ENCODE measurements around the gene GIMAP2. TPM values are rescaled to one million over a fixed set of nuclear protein-coding genes. Genes with fewer than 3 reads are reported as not detected.

Gene GIMAP2
- total RNA-seq, 2 donors from 2014 or later: 6.6 to 16.1 TPM

DNA sequence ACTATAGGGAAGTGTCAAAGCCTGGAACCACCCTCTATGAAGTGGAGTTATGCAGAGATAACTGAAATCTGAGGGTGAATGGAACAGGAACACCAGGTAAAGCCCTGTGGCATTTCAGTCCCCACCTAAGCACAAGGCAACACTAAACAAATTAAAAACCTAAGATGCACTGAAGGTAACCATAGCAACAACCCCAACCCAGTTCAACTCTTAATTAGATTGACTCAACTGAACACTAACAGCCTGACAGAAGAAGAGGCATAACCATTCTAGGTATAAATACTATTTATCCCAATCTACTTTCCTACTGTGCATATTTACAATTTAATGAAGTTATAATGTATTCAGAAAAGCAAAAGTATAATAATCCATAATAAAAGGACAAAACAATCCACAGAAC, 42.5 kb downstream of the GIMAP2 start:
- TF ChIP-seq POLR2AphosphoS5 (IDR thresholded peaks at IDR 0.05) (no peak), POLR2A (IDR thresholded peaks at IDR 0.05) (no peak)
- TF ChIP-seq, protein P1, sequence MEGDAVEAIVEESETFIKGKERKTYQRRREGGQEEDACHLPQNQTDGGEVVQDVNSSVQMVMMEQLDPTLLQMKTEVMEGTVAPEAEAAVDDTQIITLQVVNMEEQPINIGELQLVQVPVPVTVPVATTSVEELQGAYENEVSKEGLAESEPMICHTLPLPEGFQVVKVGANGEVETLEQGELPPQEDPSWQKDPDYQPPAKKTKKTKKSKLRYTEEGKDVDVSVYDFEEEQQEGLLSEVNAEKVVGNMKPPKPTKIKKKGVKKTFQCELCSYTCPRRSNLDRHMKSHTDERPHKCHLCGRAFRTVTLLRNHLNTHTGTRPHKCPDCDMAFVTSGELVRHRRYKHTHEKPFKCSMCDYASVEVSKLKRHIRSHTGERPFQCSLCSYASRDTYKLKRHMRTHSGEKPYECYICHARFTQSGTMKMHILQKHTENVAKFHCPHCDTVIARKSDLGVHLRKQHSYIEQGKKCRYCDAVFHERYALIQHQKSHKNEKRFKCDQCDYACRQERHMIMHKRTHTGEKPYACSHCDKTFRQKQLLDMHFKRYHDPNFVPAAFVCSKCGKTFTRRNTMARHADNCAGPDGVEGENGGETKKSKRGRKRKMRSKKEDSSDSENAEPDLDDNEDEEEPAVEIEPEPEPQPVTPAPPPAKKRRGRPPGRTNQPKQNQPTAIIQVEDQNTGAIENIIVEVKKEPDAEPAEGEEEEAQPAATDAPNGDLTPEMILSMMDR (IDR thresholded peaks at IDR 0.05): no peak

DNA sequence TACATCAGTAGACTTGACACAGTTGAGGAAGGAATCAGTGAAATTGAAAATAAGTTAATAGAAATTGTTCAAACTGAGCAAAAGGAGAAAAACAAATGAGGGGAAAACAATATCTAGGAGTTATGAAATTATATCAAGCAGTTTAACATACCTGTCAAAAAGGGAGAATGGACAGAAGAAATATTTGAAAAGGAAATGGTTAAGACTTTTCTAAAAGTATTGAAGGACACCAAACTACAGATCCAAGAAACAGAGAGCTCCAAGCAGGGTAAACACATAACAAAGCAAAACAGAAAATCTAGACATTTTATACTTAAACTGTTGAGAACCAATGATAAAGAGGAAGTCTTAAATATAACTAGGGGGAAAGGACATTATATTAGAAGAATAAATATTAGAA, 43.1 kb downstream of the GIMAP2 start:
- H3K9me3 ChIP-seq: no peaks in the 10 kb centered on the region
- no peaks in the 10 kb centered on the region for H3K4me1 ChIP-seq (replicated peaks)
- no peak for DNase-seq (ENCODE audit: low spot score)
- TF ChIP-seq, protein P1 (IDR thresholded peaks at IDR 0.05): no peak
- TF ChIP-seq POLR2AphosphoS5 (IDR thresholded peaks at IDR 0.05) (no peak), POLR2A (IDR thresholded peaks at IDR 0.05) (no peak)
- no peak overlapping the region for H3K27ac ChIP-seq
- H3K27me3 ChIP-seq (replicated peaks; ENCODE audit: insufficient read depth): no peaks in the 10 kb centered on the region
- intact Hi-C loops (cut with DNase I): no loop called here
- no peaks in the 10 kb centered on the region for H3K36me3 ChIP-seq
- no peak overlapping the region for H3K4me3 ChIP-seq

More for the DNA sequence above, 42.5 kb downstream of the GIMAP2 start:
- intact Hi-C loops (cut with DNase I): no loop called here
- H3K36me3 ChIP-seq: no peaks in the 10 kb centered on the region
- DNase-seq (ENCODE audit: low spot score): no peak
- H3K4me1 ChIP-seq (replicated peaks): no peaks in the 10 kb centered on the region
- no peaks in the 10 kb centered on the region for H3K27me3 ChIP-seq (replicated peaks; ENCODE audit: insufficient read depth)
- no peak overlapping the region for H3K27ac ChIP-seq
- no peak overlapping the region for H3K4me3 ChIP-seq
- H3K9me3 ChIP-seq: no peaks in the 10 kb centered on the region

DNA sequence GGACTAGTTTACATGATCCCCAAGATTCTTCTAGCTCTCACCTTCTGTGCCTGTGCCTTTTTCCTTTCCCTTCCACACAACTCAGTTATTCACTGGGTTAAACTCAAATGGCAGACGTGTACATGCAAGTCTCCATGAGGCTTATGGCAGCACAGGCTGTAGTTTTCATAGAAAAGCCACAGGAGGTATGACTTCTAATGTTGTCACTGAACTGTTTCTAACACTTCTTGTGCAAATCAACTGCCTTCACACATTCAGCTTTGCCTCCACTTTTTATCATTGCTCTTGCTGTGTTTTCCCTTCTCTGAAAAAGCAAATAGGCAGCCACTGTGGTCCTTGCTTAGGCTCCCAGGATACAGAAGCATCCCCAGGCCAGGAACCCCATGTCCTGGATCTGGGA, 46.4 kb downstream of the GIMAP2 start:
- Histone ChIP-seq H3K27me3 (replicated peaks; ENCODE audit: insufficient read depth) (no peaks in the 10 kb centered on the region), H3K9me3 (no peaks in the 10 kb centered on the region), H3K36me3 (no peaks in the 10 kb centered on the region), H3K27ac (no peak overlapping the region), H3K4me1 (replicated peaks) (no peaks in the 10 kb centered on the region), H3K4me3 (no peak overlapping the region)
- intact Hi-C loops (cut with DNase I): no loop called here
- DNase-seq (ENCODE audit: low spot score): no peak
- TF ChIP-seq, protein P1 (IDR thresholded peaks at IDR 0.05): no peak
- TF ChIP-seq POLR2A (IDR thresholded peaks at IDR 0.05) (no peak), POLR2AphosphoS5 (IDR thresholded peaks at IDR 0.05) (no peak)
- WGBS: 37% methylated on average over 1 of the region's 1 CpG

DNA sequence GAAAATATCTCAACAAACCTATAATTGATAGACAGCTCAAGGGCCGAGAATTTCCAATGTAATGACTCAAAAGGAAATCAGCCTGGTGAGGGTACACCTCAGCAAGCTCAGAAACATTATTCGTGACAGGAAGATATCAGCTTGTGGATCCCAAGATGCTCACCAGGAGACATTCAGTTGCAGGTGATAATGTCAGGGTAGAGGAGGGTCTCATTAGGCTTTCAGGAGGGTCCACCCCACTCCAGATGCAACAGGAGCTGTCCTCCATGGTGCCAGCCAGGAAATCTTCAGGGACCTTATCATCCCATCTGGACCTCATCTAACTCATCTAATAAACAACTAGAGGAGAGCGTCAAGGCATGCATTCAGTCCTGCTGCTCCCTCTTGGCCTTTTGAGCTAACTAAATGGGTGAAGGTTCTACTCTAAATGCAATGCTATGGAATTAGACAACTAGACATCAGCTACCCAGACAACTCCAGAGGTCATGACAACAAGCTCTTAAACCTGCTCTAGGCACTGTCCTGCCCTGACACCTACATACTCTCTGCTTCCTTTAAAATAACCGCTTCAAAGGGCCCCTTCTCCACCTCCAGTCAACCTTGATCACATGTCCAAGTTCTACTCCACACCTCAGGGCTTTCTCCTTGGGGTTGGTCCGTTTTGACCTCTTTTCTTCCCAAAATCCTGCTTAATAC, 47.4 kb downstream of the GIMAP2 start:
- TF ChIP-seq POLR2A (IDR thresholded peaks at IDR 0.05) (no peak), POLR2AphosphoS5 (IDR thresholded peaks at IDR 0.05) (no peak)
- TF ChIP-seq, protein P1 (IDR thresholded peaks at IDR 0.05): no peak
- Histone ChIP-seq H3K9me3 (no peaks in the 10 kb centered on the region), H3K4me1 (replicated peaks) (no peaks in the 10 kb centered on the region), H3K36me3 (no peaks in the 10 kb centered on the region), H3K27me3 (replicated peaks; ENCODE audit: insufficient read depth) (no peaks in the 10 kb centered on the region), H3K27ac (no peak overlapping the region), H3K4me3 (no peak overlapping the region)
- DNase-seq (ENCODE audit: low spot score): no peak
- intact Hi-C loops (cut with DNase I): no loop called here
- WGBS: 68% methylated on average over 5 of the region's 5 CpGs

DNA sequence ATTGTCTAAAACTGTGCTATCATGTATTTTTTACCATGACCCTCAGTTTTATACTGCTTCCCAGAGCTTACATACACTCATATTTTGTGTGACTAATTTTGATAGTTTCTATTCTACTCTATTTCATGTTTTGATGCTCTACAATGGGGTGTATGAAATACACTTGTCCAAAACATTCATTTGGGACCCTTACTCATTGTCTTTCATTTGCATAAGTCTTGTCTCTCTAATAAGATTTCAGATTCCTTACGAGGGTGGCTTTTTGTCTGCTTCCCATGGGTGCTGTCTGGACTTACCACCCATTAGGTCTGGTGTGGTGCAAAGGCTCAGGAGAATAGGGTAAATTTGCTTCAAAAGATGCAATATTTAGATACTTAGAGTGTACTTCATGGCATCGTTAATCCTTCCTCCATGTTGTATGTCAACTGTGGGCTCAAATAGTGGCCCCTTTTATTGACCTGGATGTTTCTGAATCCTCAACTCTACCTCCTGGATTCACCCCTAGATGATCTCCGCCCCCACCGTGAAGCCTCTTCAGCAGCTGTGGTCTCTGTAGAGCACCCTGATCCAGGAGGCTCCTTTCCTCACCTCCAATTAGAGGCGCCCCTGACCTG, 48.1 kb downstream of the GIMAP2 start:
- WGBS: 92% methylated on average over 5 of the region's 5 CpGs
- no peaks in the 10 kb centered on the region for H3K4me1 ChIP-seq (replicated peaks)
- no peak overlapping the region for H3K4me3 ChIP-seq
- intact Hi-C loops (cut with DNase I): no loop called here
- no peaks in the 10 kb centered on the region for H3K9me3 ChIP-seq
- no peaks in the 10 kb centered on the region for H3K36me3 ChIP-seq
- TF ChIP-seq POLR2AphosphoS5 (IDR thresholded peaks at IDR 0.05) (no peak), POLR2A (IDR thresholded peaks at IDR 0.05) (no peak)
- TF ChIP-seq, protein P1 (IDR thresholded peaks at IDR 0.05): no peak
- H3K27ac ChIP-seq: no peak overlapping the region
- H3K27me3 ChIP-seq (replicated peaks; ENCODE audit: insufficient read depth): no peaks in the 10 kb centered on the region
- no peak for DNase-seq (ENCODE audit: low spot score)

Measured in prostate gland (tissue), 2 donors.